Activated CD4-positive, alpha-beta T cell treated with anti-CD3 and anti-CD28 coated beads, Interleukin-2, amount 10 ng/mL, durations not matched to agents 24 days and 14 days (primary cell): ENCODE data around the gene SLC13A3. TPM values are rescaled to one million over a fixed set of nuclear protein-coding genes. Genes with fewer than 3 reads are reported as not detected.

Experiments
- DNase-seq: peaks from one replicate; pipeline ENCODE4 v3.0.0; 2022
- H3K27ac Mint-ChIP-seq: one replicate; pipeline ENCODE4 v1.8.0; 2022; ENCODE audit warnings: mild to moderate bottlenecking, mixed read lengths
- H3K27me3 Mint-ChIP-seq: one replicate; pipeline ENCODE4 v1.8.0; 2022; ENCODE audit warnings: mixed read lengths
- H3K36me3 Mint-ChIP-seq: one replicate; pipeline ENCODE4 v1.8.0; 2022; ENCODE audit warnings: low read depth, mild to moderate bottlenecking, mixed read lengths
- H3K4me1 Mint-ChIP-seq: one replicate; pipeline ENCODE4 v1.8.0; 2021; ENCODE audit warnings: mixed read lengths
- H3K4me3 Mint-ChIP-seq: one replicate; pipeline ENCODE4 v1.8.0; 2022; ENCODE audit warnings: mild to moderate bottlenecking, moderate library complexity, mixed read lengths
- H3K9me3 Mint-ChIP-seq: one replicate; pipeline ENCODE4 v1.8.0; 2021; ENCODE audit warnings: mixed read lengths
- intact Hi-C: fragments of 100-400 bp; cut with micrococcal nuclease; formaldehyde crosslinking; loops from one replicate; pipeline ENCODE4 v1.15.1; 2023
- total RNA-seq: library from RNA; stranded (reverse); gene quantifications from 2 replicates; pipeline ENCODE4 v1.2.3, GENCODE V29; 2022

Gene SLC13A3
- total RNA-seq, 1 donor from 2014 or later = not detected

GRCh38 chr20:46588532-46589511 lies 62.4 kb downstream of the SLC13A3 start:
- H3K36me3 Mint-ChIP-seq = no peaks in the 10 kb centered on the region
- no peaks in the 10 kb centered on the region for H3K9me3 Mint-ChIP-seq
- H3K27me3 Mint-ChIP-seq = peaks cover 13% of the 10 kb centered on the region
- H3K4me3 Mint-ChIP-seq = peak overlapping the region; percentile 11
- H3K27ac Mint-ChIP-seq = no peak overlapping the region
- intact Hi-C loops = no loop called here
- DNase-seq = peak; percentile 67
- H3K4me1 Mint-ChIP-seq = peaks cover 9% of the 10 kb centered on the region

DNA sequence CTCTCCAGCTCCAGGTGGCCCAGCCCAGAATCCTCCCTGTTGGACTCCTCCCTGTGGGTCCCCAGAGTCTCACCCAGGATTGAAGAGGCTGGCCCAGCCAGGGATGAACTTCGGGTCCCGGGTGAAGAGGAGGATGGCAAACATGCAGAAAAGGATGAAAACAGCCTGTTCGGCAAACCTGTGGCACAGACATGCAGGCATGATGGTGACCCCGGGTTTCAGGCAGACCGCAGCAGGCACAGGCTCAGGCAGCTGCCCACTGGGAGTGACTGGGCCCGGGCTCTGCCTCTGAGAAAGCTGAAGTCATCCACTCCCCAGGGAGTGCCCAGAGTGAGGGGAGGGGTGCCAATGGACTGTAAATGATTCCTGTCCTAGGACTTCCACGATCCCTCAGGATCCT lies 63.3 kb downstream of the SLC13A3 start:
- H3K4me1 Mint-ChIP-seq = peaks cover 9% of the 10 kb centered on the region

DNA sequence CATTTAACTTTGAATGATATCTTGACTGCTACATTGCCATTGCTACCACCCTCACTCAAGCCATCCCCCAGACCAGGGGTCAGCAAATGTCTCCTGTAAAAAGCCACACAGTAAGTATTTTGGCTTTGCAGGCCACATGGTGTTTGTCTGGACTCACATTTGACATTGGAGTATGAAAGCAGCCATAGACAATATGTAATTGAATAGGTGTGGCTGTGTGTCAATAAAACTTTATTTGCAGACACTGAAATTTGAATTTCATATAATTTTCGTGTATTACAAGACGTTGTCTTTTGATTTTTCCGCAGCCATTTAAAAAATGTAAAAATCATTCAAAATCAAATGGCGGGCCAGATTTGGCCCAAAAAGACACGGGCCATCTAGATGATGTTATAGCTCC lies 64.5 kb downstream of the SLC13A3 start:
- intact Hi-C loops = no loop called here

More for the DNA sequence above, 63.3 kb downstream of the SLC13A3 start:
- Mint-ChIP-seq H3K36me3 (no peaks in the 10 kb centered on the region), H3K4me3 (no peak overlapping the region), H3K27me3 (peaks cover 13% of the 10 kb centered on the region), H3K9me3 (no peaks in the 10 kb centered on the region), H3K27ac (no peak overlapping the region)
- intact Hi-C loops = no loop called here
- DNase-seq = no peak

DNA sequence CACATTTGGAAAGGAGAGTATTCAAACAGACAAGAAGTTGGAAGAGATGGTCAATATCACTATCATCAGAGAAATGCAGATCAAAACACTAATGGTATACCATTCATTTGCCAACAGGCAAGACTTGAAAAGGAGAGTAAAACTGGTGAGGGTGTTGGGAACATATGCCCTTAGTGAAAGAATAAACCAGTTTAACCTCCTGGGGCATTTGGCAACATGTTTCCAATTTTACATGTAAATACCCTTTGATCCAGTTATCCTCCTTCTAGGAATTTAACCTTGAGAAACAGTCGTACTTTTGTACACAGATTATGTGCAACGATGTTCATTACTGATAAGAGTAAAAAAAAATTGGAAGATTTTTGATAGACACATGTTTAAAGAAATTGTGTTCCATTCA lies 66.8 kb downstream of the SLC13A3 start:
- no peak for DNase-seq
- Mint-ChIP-seq H3K27ac (no peak overlapping the region), H3K9me3 (peaks cover under 1% of the 10 kb centered on the region), H3K4me3 (no peak overlapping the region), H3K4me1 (peaks cover 8% of the 10 kb centered on the region), H3K27me3 (peaks cover 25% of the 10 kb centered on the region), H3K36me3 (no peaks in the 10 kb centered on the region)
- intact Hi-C loops = no loop called here

More for the DNA sequence above, 64.5 kb downstream of the SLC13A3 start:
- Mint-ChIP-seq H3K36me3 (no peaks in the 10 kb centered on the region), H3K4me3 (no peak overlapping the region), H3K4me1 (peaks cover 9% of the 10 kb centered on the region), H3K9me3 (no peaks in the 10 kb centered on the region), H3K27me3 (peaks cover 16% of the 10 kb centered on the region), H3K27ac (no peak overlapping the region)
- no peak for DNase-seq

DNA sequence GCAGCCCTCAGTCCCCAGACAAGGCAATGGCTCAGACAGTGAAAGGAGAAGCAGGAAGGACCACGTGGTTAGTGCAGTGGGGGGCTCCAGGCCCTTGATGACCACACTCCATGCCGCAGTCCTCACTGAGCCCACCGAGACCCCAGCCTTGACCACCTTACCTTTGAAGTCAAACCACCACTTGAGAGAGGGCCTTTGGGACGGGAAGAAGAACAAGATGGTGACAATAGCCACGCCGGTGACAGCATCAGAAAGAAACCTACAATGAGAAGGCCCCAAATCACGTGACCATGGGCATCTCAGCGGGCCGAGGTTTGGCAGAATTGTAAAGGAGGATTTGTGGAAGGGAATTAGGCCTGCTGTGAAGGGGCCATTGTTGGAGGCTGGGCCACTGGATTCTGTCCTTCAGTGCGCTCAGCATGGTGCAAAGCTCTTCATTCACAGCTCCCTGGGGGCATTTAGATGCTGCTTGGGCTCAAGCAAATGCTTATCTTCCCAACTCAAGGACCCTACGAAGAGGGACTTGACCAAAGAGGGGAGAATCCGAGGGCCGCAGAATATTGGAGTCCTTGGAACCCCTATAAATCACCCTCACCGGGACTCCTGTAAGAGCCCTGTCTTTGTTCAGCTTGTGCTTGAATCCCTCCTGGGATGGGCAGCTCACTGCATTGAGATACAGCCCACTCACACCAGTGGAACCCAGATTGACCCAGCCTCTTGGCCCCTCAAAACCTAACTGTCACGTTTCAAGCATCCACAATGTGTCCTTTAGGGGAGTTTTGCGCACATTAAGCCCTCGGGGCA lies 67.6 kb downstream of the SLC13A3 start:
- intact Hi-C loops = no loop called here
- no peak overlapping the region for H3K4me3 Mint-ChIP-seq
- peaks cover 2% of the 10 kb centered on the region for H3K4me1 Mint-ChIP-seq
- DNase-seq = no peak
- H3K27me3 Mint-ChIP-seq = peaks cover 28% of the 10 kb centered on the region
- H3K36me3 Mint-ChIP-seq = no peaks in the 10 kb centered on the region
- peaks cover 3% of the 10 kb centered on the region for H3K9me3 Mint-ChIP-seq
- no peak overlapping the region for H3K27ac Mint-ChIP-seq

GRCh38 chr20:46582648-46583047 lies 68.6 kb downstream of the SLC13A3 start:
- H3K36me3 Mint-ChIP-seq = no peaks in the 10 kb centered on the region
- H3K4me3 Mint-ChIP-seq = no peak overlapping the region
- no peak for DNase-seq
- H3K27ac Mint-ChIP-seq = no peak overlapping the region
- intact Hi-C loops = no loop called here
- peaks cover 28% of the 10 kb centered on the region for H3K27me3 Mint-ChIP-seq
- H3K9me3 Mint-ChIP-seq = peaks cover 3% of the 10 kb centered on the region
- peaks cover 2% of the 10 kb centered on the region for H3K4me1 Mint-ChIP-seq

GRCh38 chr20:46581391-46581790 lies 69.9 kb downstream of the SLC13A3 start:
- peaks cover 2% of the 10 kb centered on the region for H3K4me1 Mint-ChIP-seq
- H3K36me3 Mint-ChIP-seq = no peaks in the 10 kb centered on the region
- no peak overlapping the region for H3K27ac Mint-ChIP-seq
- intact Hi-C loops = no loop called here
- no peak for DNase-seq
- peaks cover 3% of the 10 kb centered on the region for H3K9me3 Mint-ChIP-seq
- H3K4me3 Mint-ChIP-seq = no peak overlapping the region
- H3K27me3 Mint-ChIP-seq = peaks cover 28% of the 10 kb centered on the region

DNA sequence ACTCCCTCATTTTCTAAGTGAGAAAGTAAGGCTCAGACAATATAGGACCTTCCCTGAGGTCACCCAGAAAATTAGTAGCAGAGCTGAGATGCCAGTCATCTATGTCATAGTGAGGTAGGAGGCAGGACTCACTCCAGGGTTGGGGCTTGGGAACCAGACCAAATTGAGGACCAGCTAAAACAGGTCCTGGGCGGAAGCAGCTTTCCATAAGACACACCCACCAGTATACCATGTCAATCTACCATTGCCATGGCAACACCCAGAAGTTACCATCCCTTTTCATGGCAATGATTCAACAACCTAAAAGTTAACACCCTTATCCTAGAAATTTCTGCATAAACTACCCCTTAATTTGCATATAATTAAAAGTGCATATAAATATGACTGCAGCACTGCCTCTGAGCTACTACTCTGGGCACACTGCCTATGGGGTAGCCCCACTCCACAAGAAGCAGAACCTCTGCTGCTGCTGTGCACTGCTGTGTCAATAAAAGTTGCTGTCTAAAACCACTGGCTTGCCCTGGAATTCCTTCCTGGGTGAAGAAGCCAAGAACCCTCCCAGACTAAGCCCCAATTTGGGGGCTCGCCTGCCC lies 70.5 kb downstream of the SLC13A3 start:
- H3K4me1 Mint-ChIP-seq = peaks cover 8% of the 10 kb centered on the region
- H3K36me3 Mint-ChIP-seq = no peaks in the 10 kb centered on the region
- no peak overlapping the region for H3K27ac Mint-ChIP-seq
- no peak overlapping the region for H3K4me3 Mint-ChIP-seq
- peaks cover 28% of the 10 kb centered on the region for H3K27me3 Mint-ChIP-seq
- intact Hi-C loops = no loop called here
- DNase-seq = no peak
- peaks cover 3% of the 10 kb centered on the region for H3K9me3 Mint-ChIP-seq

DNA sequence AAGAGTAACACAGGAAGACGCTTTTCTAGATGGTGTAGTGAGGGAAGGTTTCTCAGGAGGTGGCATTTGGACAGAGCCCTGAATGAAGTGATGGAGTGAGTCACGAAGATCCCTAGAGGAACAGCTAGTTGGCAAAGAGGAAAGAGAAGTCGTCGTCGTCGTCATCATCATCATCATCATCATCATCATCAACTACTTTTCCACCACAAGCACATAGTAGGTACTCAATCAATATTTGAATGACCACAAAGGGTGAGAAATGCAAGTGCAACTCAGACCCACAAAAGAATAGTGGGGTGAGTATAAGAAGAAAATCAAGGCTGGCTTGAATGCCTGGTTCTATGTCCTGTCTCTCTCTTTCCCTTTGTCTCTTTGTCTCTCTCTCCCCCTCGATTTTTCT lies 72.5 kb downstream of the SLC13A3 start:
- no peak for DNase-seq
- Mint-ChIP-seq H3K4me1 (peaks cover 10% of the 10 kb centered on the region), H3K36me3 (no peaks in the 10 kb centered on the region), H3K4me3 (no peak overlapping the region), H3K27ac (no peak overlapping the region), H3K27me3 (peaks cover 27% of the 10 kb centered on the region), H3K9me3 (peaks cover 3% of the 10 kb centered on the region)
- intact Hi-C loops = no loop called here

DNA sequence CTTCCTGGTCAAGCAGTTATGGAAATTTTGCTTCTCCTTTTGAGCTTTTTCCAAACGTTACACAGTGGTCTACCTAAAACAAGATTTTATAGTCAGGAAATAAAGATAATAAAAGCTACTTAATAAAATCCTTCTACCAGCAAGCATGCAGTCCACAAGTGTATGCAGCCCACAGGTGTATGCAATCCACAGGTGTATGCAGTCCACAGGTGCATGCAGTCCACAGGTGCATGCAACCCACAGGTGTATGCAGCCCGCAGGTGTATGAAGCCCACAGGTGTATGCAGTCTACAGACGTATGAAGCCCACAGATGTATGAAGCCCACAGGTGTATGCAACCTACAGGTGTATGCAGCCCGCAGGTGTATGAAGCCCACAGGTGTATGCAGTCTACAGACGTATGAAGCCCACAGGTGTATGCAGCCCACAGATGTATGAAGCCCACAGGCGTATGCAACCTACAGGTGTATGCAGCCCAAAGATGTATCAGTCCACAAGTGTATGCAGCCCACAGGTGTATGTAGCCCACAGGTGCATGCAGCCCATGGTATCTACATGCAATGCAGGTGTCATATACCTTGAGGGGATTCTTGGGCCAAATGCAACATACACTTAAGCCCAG lies 74.4 kb downstream of the SLC13A3 start:
- no peak for DNase-seq
- peaks cover 30% of the 10 kb centered on the region for H3K27me3 Mint-ChIP-seq
- intact Hi-C loops = no loop called here
- H3K4me3 Mint-ChIP-seq = no peak overlapping the region
- no peak overlapping the region for H3K27ac Mint-ChIP-seq
- H3K4me1 Mint-ChIP-seq = peaks cover 10% of the 10 kb centered on the region
- peaks cover 3% of the 10 kb centered on the region for H3K9me3 Mint-ChIP-seq
- H3K36me3 Mint-ChIP-seq = no peaks in the 10 kb centered on the region

DNA sequence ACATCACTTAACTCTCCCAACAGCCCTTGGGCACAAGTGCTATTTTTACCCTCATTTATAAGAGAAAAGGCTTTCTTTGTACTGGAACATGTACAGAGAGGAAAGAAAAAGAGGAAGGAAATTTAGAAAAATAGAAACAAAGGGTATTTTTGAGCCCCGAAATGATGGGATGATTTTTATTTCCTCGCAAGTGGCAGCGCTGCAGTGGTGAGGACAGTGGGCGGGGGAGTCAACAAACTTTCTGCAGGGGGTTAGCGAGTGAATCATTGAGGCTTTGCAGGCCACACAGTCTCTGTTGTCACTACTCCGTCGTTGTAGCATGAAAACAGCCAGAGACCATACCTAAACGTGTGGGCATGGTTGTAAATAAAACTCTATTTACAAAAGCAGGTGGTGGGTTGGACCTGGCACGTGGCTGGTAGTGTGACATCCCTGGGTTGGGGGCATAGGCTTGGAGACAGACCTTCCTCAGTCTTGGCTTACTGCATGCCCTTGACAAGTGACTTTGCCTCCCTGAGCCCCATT lies 75.3 kb downstream of the SLC13A3 start:
- Mint-ChIP-seq H3K36me3 (no peaks in the 10 kb centered on the region), H3K4me3 (no peak overlapping the region), H3K27ac (no peak overlapping the region), H3K9me3 (peaks cover 7% of the 10 kb centered on the region), H3K27me3 (peaks cover 28% of the 10 kb centered on the region), H3K4me1 (peaks cover 10% of the 10 kb centered on the region)
- intact Hi-C loops = no loop called here
- DNase-seq = no peak

- H3K27ac Mint-ChIP-seq = no peak overlapping the region
- intact Hi-C loops = no loop called here
- DNase-seq = no peak
- H3K4me3 Mint-ChIP-seq = no peak overlapping the region
- no peaks in the 10 kb centered on the region for H3K36me3 Mint-ChIP-seq
- H3K27me3 Mint-ChIP-seq = peaks cover 32% of the 10 kb centered on the region
- peaks cover 7% of the 10 kb centered on the region for H3K9me3 Mint-ChIP-seq
- H3K4me1 Mint-ChIP-seq = peaks cover 10% of the 10 kb centered on the region
Observed at GRCh38 chr20:46575394-46575793, 75.9 kb downstream of the SLC13A3 start.

DNA sequence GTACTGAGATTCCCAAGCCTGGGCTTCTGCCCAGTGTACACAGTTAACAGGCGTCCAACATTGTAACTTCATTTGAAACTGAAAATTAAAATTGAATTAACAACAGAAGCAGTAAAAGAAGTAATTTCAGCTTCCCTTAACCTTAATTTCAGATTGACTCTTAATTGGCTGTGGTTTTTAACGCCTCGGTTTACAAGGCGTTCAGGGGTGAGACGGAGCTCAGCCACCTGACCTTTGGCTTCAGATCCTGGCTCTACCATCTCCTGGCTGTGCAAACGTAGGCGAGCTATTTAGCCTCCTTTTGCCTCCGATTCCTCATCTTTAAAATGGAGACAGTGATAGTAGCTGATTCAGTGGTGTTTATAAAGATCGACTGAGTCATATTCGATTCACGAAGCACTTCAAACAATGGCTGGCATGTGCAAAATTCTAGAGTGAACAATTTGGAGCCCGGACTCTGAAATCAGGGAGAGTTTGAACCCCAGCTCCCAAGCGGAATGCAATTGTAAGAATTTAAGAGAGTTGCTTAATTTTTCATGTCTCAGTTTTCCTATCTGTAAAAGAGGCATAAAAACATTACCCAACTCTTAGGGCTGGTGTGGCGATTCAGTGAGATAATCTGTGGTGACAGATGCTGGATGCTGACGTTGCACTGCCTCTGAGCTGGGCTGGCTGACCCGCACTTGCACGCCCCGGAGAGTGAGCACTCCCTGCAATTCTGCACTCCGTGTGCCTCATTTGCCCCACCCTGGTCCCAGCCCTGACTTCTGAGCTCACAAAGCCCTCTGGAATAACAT lies 77.3 kb downstream of the SLC13A3 start:
- Mint-ChIP-seq H3K36me3 (no peaks in the 10 kb centered on the region), H3K27me3 (peaks cover 31% of the 10 kb centered on the region), H3K9me3 (peaks cover 4% of the 10 kb centered on the region), H3K4me3 (no peak overlapping the region), H3K4me1 (peaks cover 8% of the 10 kb centered on the region), H3K27ac (no peak overlapping the region)
- DNase-seq = no peak
- intact Hi-C loops = no loop called here
